K562 (cell line): ENCODE data around the gene UGT1A3. TPM values are rescaled to one million over a fixed set of nuclear protein-coding genes. Genes with fewer than 3 reads are reported as not detected.

ENCODE experiments used
- ATAC-seq: fragments of 200-7000 bp; cut with Tn5 transposase; 3 replicates; pipeline ENCODE4 v1.9.1; 2020; ENCODE audit warnings: moderate library complexity
- BruUV-seq: library from RNA; stranded (reverse); fragments of 400-500 nt; replicated peaks from 2 replicates; lab custom pipeline; 2021; lab: Mats Ljungman, UMichigan
- CTCF ChIA-PET: fragments of 300-600 bp; formaldehyde crosslinking; extraction: SDS; loops from one replicate; lab custom pipeline; 2021; ENCODE audit warnings: low intra/inter-chr PET ratio; lab: Yijun Ruan, JAX
- POLR2A ChIA-PET: fragments of 300-600, 350-650 bp; sonication (Branson Sonifier 250); formaldehyde crosslinking; extraction: SDS; loops from one replicate; lab custom pipeline; 2021; ENCODE audit warnings: antibody characterized with exemption, inconsistent platforms; lab: Yijun Ruan, JAX
- DNase-seq, 4 experiments: peaks; one replicate each; pipeline versions ENCODE4 v3.0.0 to v3.0.0-alpha.2; 2011 to 2018; ENCODE audit warnings: low spot score in 3 of 4, mixed read lengths in 3 of 4; ENCODE audit errors: extremely low read depth in 1 of 4
- FAIRE-seq: peaks from 2 replicates; lab custom pipeline; 2011; peaks lifted over from hg19 to GRCh38; lab: Jason Lieb, UNC
- H2AFZ ChIP-seq: 2 replicates; pipeline ENCODE4 v1.6.0; 2011; ENCODE audit warnings: low read depth, low read length, control low read depth, inconsistent platforms
- H3K27ac ChIP-seq: fragments of 200-600 bp; 3 replicates; pipeline ENCODE4 v1.8.0; 2011; ENCODE audit warnings: low read depth, mild to moderate bottlenecking, control low read depth, inconsistent platforms, low read length, moderate library complexity, mixed read lengths; ENCODE audit errors: extremely low read depth
- H3K27me3 ChIP-seq, 2 experiments: fragments of 300-600 bp in 1 of 2; 2 replicates in 1 of 2; 3 replicates in 1 of 2; pipeline versions ENCODE4 v1.6.0 to v1.8.0; 2011; ENCODE audit warnings: inconsistent platforms in 2 of 2, low read length in 2 of 2, mild to moderate bottlenecking in 1 of 2, mixed read lengths in 1 of 2, moderate library complexity in 1 of 2; ENCODE audit not compliant: control insufficient read depth in 2 of 2, insufficient read depth in 2 of 2
- H3K36me3 ChIP-seq: fragments of 300-600 bp; 3 replicates; pipeline ENCODE4 v1.8.0; 2011; ENCODE audit warnings: mild to moderate bottlenecking, low read length, inconsistent platforms; ENCODE audit not compliant: control insufficient read depth, insufficient read depth
- H3K4me1 ChIP-seq, 2 experiments: fragments of 200-600 bp in 1 of 2; replicated peaks in 1 of 2; 2 replicates in 1 of 2; 3 replicates in 1 of 2; pipeline versions ENCODE4 v1.5.1 to v1.8.0; 2011; ENCODE audit warnings: inconsistent platforms in 2 of 2, low read length in 2 of 2, mild to moderate bottlenecking in 1 of 2, mixed read lengths in 1 of 2, moderate library complexity in 1 of 2; ENCODE audit not compliant: control insufficient read depth in 2 of 2, insufficient read depth in 2 of 2
- H3K4me2 ChIP-seq: 2 replicates; pipeline ENCODE4 v1.6.1; 2011; ENCODE audit warnings: low read length, control low read depth, inconsistent platforms, mixed read lengths; ENCODE audit not compliant: insufficient read depth
- H3K4me3 ChIP-seq: fragments of 200-600 bp; sonication (generic), shearing (Covaris generic); 2 replicates; pipeline ENCODE4 v1.5.1; 2016; ENCODE audit warnings: control low read depth, inconsistent platforms
- H3K79me2 ChIP-seq: fragments of 200-600 bp; 3 replicates; pipeline ENCODE4 v1.8.0; 2011; ENCODE audit warnings: low read length, inconsistent platforms; ENCODE audit not compliant: control insufficient read depth, insufficient read depth
- H3K9ac ChIP-seq, 2 experiments: 2 replicates each; pipeline versions ENCODE4 v1.6.0 to v1.6.1; 2011; ENCODE audit warnings: low read depth in 2 of 2, low read length in 2 of 2, control low read depth in 1 of 2, inconsistent platforms in 1 of 2, mild to moderate bottlenecking in 1 of 2, mixed read lengths in 1 of 2; ENCODE audit not compliant: insufficient read depth in 1 of 2
- H3K9me1 ChIP-seq: one replicate; pipeline ENCODE4 v1.6.0; 2011; ENCODE audit warnings: inconsistent platforms, mild to moderate bottlenecking, low read length, moderate library complexity; ENCODE audit not compliant: control insufficient read depth, insufficient read depth
- H3K9me3 ChIP-seq: replicated peaks from 2 replicates; pipeline ENCODE4 v1.5.1; 2011; ENCODE audit warnings: low read depth, low read length, inconsistent platforms; ENCODE audit not compliant: control insufficient read depth, insufficient read depth
- H4K20me1 ChIP-seq: replicated peaks from 2 replicates; pipeline ENCODE4 v1.6.1; 2011; ENCODE audit warnings: low read length, inconsistent platforms, mixed read lengths; ENCODE audit not compliant: control insufficient read depth, insufficient read depth
- CREM ChIP-seq: IDR thresholded peaks from 2 replicates; pipeline ENCODE4 v1.6.1; 2014; ENCODE audit warnings: antibody characterized with exemption, low read depth
- DIDO1 ChIP-seq: fragments of 450-650 bp; IDR thresholded peaks from 2 replicates; pipeline ENCODE4 v1.6.1; 2016; ENCODE audit warnings: low read depth, missing biosample characterization, missing genetic modification characterization
- HSF4 ChIP-seq: fragments of 250-450 bp; sonication (Bioruptor Pico); IDR thresholded peaks from 2 replicates; pipeline ENCODE4 v2.1.2; 2022; ENCODE audit warnings: mild to moderate bottlenecking, moderate library complexity, borderline replicate concordance
- MYC ChIP-seq, 2 experiments: fragments of 250-450 bp in 1 of 2; sonication (Bioruptor Pico) in 1 of 2; IDR thresholded peaks; 2 replicates each; pipeline versions ENCODE4 v1.5.1 to v1.6.1; 2012 to 2021; ENCODE audit warnings: low read depth in 2 of 2, borderline replicate concordance in 1 of 2, improper control_type of control experiment in 1 of 2, low read length in 1 of 2, mild to moderate bottlenecking in 1 of 2, moderate library complexity in 1 of 2
- NKRF ChIP-seq: fragments of 450-650 bp; IDR thresholded peaks from 2 replicates; pipeline ENCODE4 v1.6.1; 2016; ENCODE audit warnings: borderline replicate concordance
- PYGO2 ChIP-seq: fragments of 450-650 bp; IDR thresholded peaks from 2 replicates; pipeline ENCODE4 v1.6.1; 2016; ENCODE audit warnings: mild to moderate bottlenecking, missing genetic modification characterization, moderate library complexity, missing compliant biosample characterization
- RB1 ChIP-seq: fragments of 450-650 bp; IDR thresholded peaks from 2 replicates; pipeline ENCODE4 v1.6.1; 2017; ENCODE audit warnings: low read depth, mild to moderate bottlenecking
- SIN3B ChIP-seq: fragments of 450-650 bp; IDR thresholded peaks from 2 replicates; pipeline ENCODE4 v1.6.1; 2017; ENCODE audit warnings: low read depth, mild to moderate bottlenecking, moderate library complexity
- TRIM28 ChIP-seq: fragments of 450-650 bp; IDR thresholded peaks from 2 replicates; pipeline ENCODE4 v1.6.1; 2017
- USF2 ChIP-seq: sonication (generic); formaldehyde crosslinking; IDR thresholded peaks from 2 replicates; pipeline ENCODE4 v1.5.0; 2020; ENCODE audit warnings: missing genetic modification reagents
- VEZF1 ChIP-seq: fragments of 200-800 bp; sonication (Bioruptor generic); IDR thresholded peaks from 2 replicates; pipeline ENCODE4 v1.6.1; 2017; ENCODE audit warnings: missing genetic modification characterization, missing compliant biosample characterization
- ZBTB17 ChIP-seq: fragments of 450-650 bp; formaldehyde crosslinking; IDR thresholded peaks from 2 replicates; pipeline ENCODE4 v1.4.0; 2020; ENCODE audit warnings: mild to moderate bottlenecking
- ZNF165 ChIP-seq: fragments of 250-450 bp; sonication (Bioruptor Pico); IDR thresholded peaks from 2 replicates; pipeline ENCODE4 v1.4.0; 2020; ENCODE audit warnings: borderline replicate concordance
- ZNF436 ChIP-seq: fragments of 250-450, 450-650 bp; sonication (Bioruptor Pico); formaldehyde crosslinking; IDR thresholded peaks from 2 replicates; pipeline ENCODE4 v1.7.0; 2020; ENCODE audit warnings: mild to moderate bottlenecking
- ZNF551 ChIP-seq: fragments of 250-450 bp; sonication (Bioruptor Pico); IDR thresholded peaks from 2 replicates; pipeline ENCODE4 v1.5.0; 2021; ENCODE audit warnings: mild to moderate bottlenecking, moderate library complexity
- WGBS: fragments of 100-300 bp; shearing (Covaris generic); methylation state at CpG from one replicate; pipeline ENCODE4 v1.1.6; 2016; ENCODE audit warnings: low coverage, mixed read lengths; ENCODE audit not compliant: insufficient coverage; ENCODE audit errors: missing lambda C conversion rate; 5-methylcytosine and 5-hydroxymethylcytosine counted together
- in situ Hi-C: fragments of 300-500 bp; cut with MboI; formaldehyde crosslinking; loops from 4 replicates; pipeline ENCODE4 v1.15.0; 2018; ENCODE audit warnings: inconsistent platforms, mixed read lengths
- intact Hi-C: fragments of 100-400 bp; cut with micrococcal nuclease; formaldehyde crosslinking; loops from 2 replicates; pipeline ENCODE4 v1.14.2; 2022
- polyA plus RNA-seq, 8 experiments: library from polyadenylated mRNA; depleted of rRNA in 4 of 8; stranded (reverse) in 5 of 8; unstranded in 3 of 8; fragments of >200 nt; fragmentation: Nextera tagmentation in 2 of 8; fragmentation: Illumina TruSeq in 1 of 8; extraction: Ambion mirVana in 2 of 8; extraction: Trizol in 1 of 8; gene quantifications; 2 replicates each; pipeline versions ENCODE4 v1.2.1 to v1.2.3, GENCODE V29; 2011 to 2014; ENCODE audit warnings: inconsistent platforms in 1 of 8, missing spikeins in 1 of 8
- total RNA-seq, 7 experiments: library from RNA; depleted of rRNA in 6 of 7; stranded (reverse); fragments of >200 nt in 6 of 7; fragmentation: Illumina TruSeq in 2 of 7; extraction: Trizol in 2 of 7; gene quantifications; 2 replicates each; pipeline versions ENCODE4 v1.2.1 to v1.2.3, GENCODE V29; 2011 to 2021; ENCODE audit warnings: low replicate concordance in 1 of 7

Gene UGT1A3
- total and polyA plus RNA-seq, 9 of the 15 experiments (the other 6 are each of a cell fraction or from before 2014, with no cell fraction given) = not detected

- Histone ChIP-seq H2AFZ (no peak overlapping the region), H3K4me3 (no peak overlapping the region), H3K4me2 (no peak overlapping the region), H4K20me1 (no peaks in the 10 kb centered on the region), H3K27ac (no peak overlapping the region), H3K9me3 (no peaks in the 10 kb centered on the region), H3K9ac (no peak overlapping the region), H3K9me1 (no peaks in the 10 kb centered on the region), H3K27me3 (peaks cover 0 to 13% of the 10 kb centered on the region in 2 experiments; a peak in 3 of 5 replicates), H3K79me2 (no peaks in the 10 kb centered on the region), H3K4me1 (no peaks in the 10 kb centered on the region), H3K36me3 (no peaks in the 10 kb centered on the region)
- TF ChIP-seq ZNF551 (CRISPR knock-in tag) (no peak), RB1 (no peak), ZBTB17 (no peak), VEZF1 (no peak), MYC (IDR thresholded peaks at IDR 0.05; ENCODE audit: low read depth, low read length) (no peak), MYC (CRISPR knock-in tag; IDR thresholded peaks at IDR 0.05; ENCODE audit: borderline replicate concordance, low read depth) (no peak), CREM (no peak), ZNF436 (CRISPR knock-in tag) (no peak), ZNF165 (CRISPR knock-in tag) (no peak), USF2 (no peak), DIDO1 (tag) (no peak), HSF4 (CRISPR knock-in tag) (no peak), TRIM28 (no peak), NKRF (no peak), SIN3B (no peak), PYGO2 (tag) (no peak)
- in situ Hi-C loops = no loop called here
- ATAC-seq = no peak
- CTCF ChIA-PET = no interaction called here
- BruUV-seq = no TSS peak
- WGBS = 0% methylated on average over 4 of the region's 4 CpGs
- no peak for FAIRE-seq
- intact Hi-C loops = no loop called here
- POLR2A ChIA-PET = no interaction called here
- no peak for DNase-seq
These were observed 39.2 kb downstream of the UGT1A3 start for GRCh38 chr2:233768076-233768475.
